GM13976 (cell line): ENCODE measurements around the gene ARAP1.

Experiments
- DNase-seq: peaks from one replicate; pipeline ENCODE4 v3.0.0; 2012; ENCODE audit warnings: low spot score
- CTCF ChIP-seq: IDR thresholded peaks from 2 replicates; pipeline ENCODE4 v1.5.1; 2012; ENCODE audit warnings: borderline replicate concordance, mild to moderate bottlenecking; ENCODE audit not compliant: insufficient read depth; ENCODE audit errors: extremely low read depth, missing control alignments, control extremely low read depth
- in situ Hi-C: fragments of 300-500 bp; cut with MboI; formaldehyde crosslinking; loops from one replicate; pipeline ENCODE4 v1.12.0; 2022; ENCODE audit warnings: low sequenced_read_pairs, mixed read lengths, inconsistent platforms; ENCODE audit not compliant: unreplicated experiment

The ARAP1 gene

GRCh38 chr11:72671152-72672099 lies 80.8 kb downstream of the ARAP1 start:
- TF ChIP-seq CTCF: no peak
- in situ Hi-C loops: no loop called here
- no peak for DNase-seq

- no peak for TF ChIP-seq CTCF
- in situ Hi-C loops: no loop called here
- no peak for DNase-seq
Measured at GRCh38 chr11:72670041-72670440, 82.2 kb downstream of the ARAP1 start.

DNA sequence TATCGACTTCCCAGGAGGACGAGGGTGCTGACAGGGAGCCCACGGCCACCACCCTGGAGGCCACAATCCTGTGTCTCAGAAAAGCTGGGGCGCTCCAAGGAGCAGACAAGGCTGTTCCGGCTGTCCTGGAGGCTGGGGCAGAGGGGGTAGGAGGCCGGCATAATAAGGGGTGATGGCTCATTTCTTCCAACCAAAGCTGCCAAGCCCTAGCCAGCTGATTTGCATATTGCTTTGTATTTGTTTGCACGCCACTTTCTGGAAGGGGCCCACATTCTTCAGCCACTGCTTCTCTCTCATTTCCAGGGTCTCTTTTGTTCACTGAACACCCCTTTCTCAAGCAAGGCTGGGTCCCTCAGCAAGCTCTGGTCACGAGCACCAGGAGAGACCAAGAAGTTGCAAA lies 82.7 kb downstream of the ARAP1 start:
- no peak for DNase-seq
- in situ Hi-C loops: no loop called here
- TF ChIP-seq CTCF: no peak

GRCh38 chr11:72668629-72669347 lies 83.4 kb downstream of the ARAP1 start:
- in situ Hi-C loops: no loop called here

DNA sequence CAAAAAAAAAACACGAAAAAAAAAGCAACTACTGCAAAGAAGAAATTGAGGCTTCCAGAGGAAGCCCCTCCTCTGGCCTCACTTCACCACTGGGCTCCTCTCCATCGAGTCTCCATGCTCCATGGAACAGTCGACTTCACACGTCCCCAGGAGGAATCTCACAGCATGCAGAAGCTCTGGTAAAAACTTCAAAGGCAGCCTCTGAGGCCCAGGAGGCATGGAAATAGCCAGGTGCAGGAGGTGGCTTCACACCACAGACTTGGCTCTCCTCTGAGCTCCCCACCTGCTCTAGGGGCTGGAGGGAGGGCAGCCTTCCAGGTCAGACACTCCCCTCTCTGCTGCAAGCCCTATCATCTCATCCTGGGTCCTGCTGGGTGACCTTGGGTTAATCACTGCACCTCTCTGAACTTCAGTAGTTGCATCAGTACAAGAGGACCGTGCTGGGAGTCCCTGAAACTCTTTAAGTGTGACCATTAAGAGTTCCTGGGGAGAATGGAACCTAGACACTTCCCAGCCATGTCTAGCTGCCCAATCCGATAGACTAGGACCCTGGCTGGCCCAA lies 86.2 kb downstream of the ARAP1 start:
- no peak for TF ChIP-seq CTCF
- DNase-seq: no peak
- in situ Hi-C loops: no loop called here

More at GRCh38 chr11:72668629-72669347, 83.4 kb downstream of the ARAP1 start:
- peak; percentile 94 for DNase-seq
- no peak for TF ChIP-seq CTCF

DNA sequence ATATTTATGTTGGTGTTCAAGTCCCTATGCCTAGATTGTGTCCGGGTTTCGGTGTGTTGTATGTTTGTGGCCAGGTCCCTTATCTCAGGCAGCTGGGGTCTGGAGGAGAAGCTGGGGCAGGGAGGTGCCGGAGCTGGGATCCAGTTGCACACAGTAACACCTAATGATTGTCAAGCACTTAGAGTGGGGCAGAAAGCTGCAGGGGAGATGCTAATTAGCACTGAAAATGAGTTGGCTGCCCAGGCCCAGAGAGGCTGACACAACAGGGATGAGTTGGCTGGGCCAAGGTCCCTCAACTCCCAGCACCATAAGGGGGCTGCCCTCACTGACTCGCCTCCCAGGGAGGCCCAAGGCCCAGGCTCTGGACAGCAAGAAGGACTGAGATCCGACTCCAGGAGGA lies 90.2 kb downstream of the ARAP1 start:
- no peak for TF ChIP-seq CTCF
- DNase-seq: no peak
- in situ Hi-C loops: no loop called here
